A204.1 (cell line): ENCODE data around the gene KRT73.

Experiments
- FAIRE-seq: peaks from 2 replicates; lab custom pipeline; 2012; peaks lifted over from hg19 to GRCh38; lab: Jason Lieb, UNC

The KRT73 gene

GRCh38 chr12:52564582-52564981 is 53.8 kb downstream of the KRT73 start:
- FAIRE-seq, result no peak

- FAIRE-seq, result no peak
Measured at GRCh38 chr12:52561880-52562449, 56.4 kb downstream of the KRT73 start.

- no peak for FAIRE-seq
Measured at GRCh38 chr12:52559979-52560378, 58.4 kb downstream of the KRT73 start.

GRCh38 chr12:52558781-52559445 is 59.4 kb downstream of the KRT73 start:
- FAIRE-seq, result no peak
